Neuronal stem cell (in vitro differentiated cells): ENCODE data around the gene LPCAT1.

Experiments
- DNase-seq: peaks from one replicate; pipeline ENCODE4 v3.0.0-alpha.2; 2013; ENCODE audit warnings: low spot score
- H2AFZ ChIP-seq: one replicate; pipeline ENCODE4 v1.6.1; 2013; ENCODE audit warnings: mild to moderate bottlenecking, low read length, inconsistent platforms
- H2AK5ac ChIP-seq: 2 replicates; pipeline ENCODE4 v1.6.1; 2013; ENCODE audit warnings: low read depth, mild to moderate bottlenecking, inconsistent platforms, low read length, moderate library complexity, mixed read lengths
- H2BK120ac ChIP-seq: 2 replicates; pipeline ENCODE4 v1.6.1; 2013; ENCODE audit warnings: low read depth, mild to moderate bottlenecking, inconsistent platforms, low read length, moderate library complexity, mixed read lengths
- H2BK12ac ChIP-seq: one replicate; pipeline ENCODE4 v1.6.1; 2013; ENCODE audit warnings: low read length, inconsistent platforms
- H2BK15ac ChIP-seq: 2 replicates; pipeline ENCODE4 v1.6.1; 2013; ENCODE audit warnings: mild to moderate bottlenecking, low read length, inconsistent platforms, mixed read lengths
- H2BK5ac ChIP-seq: one replicate; pipeline ENCODE4 v1.6.1; 2013; ENCODE audit warnings: inconsistent platforms, mild to moderate bottlenecking, low read length, moderate library complexity
- H3K14ac ChIP-seq: one replicate; pipeline ENCODE4 v1.6.1; 2013; ENCODE audit warnings: low read length, inconsistent platforms
- H3K18ac ChIP-seq: 2 replicates; pipeline ENCODE4 v1.6.1; 2013; ENCODE audit warnings: low read length, inconsistent platforms
- H3K23ac ChIP-seq: 2 replicates; pipeline ENCODE4 v1.6.1; 2013; ENCODE audit warnings: low read depth, mild to moderate bottlenecking, mixed read lengths, low read length, inconsistent platforms; ENCODE audit not compliant: poor library complexity
- H3K27ac ChIP-seq: replicated peaks from 3 replicates; pipeline ENCODE4 v1.5.1; 2013; ENCODE audit warnings: low read length, inconsistent platforms
- H3K27me3 ChIP-seq, 3 experiments: 2 replicates each; pipeline ENCODE4 v1.6.1; 2013; ENCODE audit warnings: low read length in 3 of 3, mild to moderate bottlenecking in 2 of 3, inconsistent platforms in 1 of 3, low read depth in 1 of 3, mixed read lengths in 1 of 3, moderate library complexity in 1 of 3; ENCODE audit not compliant: control insufficient read depth in 3 of 3, insufficient read depth in 3 of 3
- H3K36me3 ChIP-seq, 2 donors: replicated peaks in 1 of 2; 2 replicates each; pipeline ENCODE4 v1.6.1; 2013; ENCODE audit warnings: low read length in 2 of 2; ENCODE audit not compliant: control insufficient read depth in 2 of 2, insufficient read depth in 2 of 2
- H3K4ac ChIP-seq: 2 replicates; pipeline ENCODE4 v1.6.1; 2013; ENCODE audit warnings: inconsistent platforms, mild to moderate bottlenecking, low read length, moderate library complexity
- H3K4me1 ChIP-seq, 2 donors: 1 replicate in 1 of 2; 2 replicates in 1 of 2; pipeline ENCODE4 v1.6.1; 2013; ENCODE audit warnings: low read length in 2 of 2, low read depth in 1 of 2; ENCODE audit not compliant: control insufficient read depth in 2 of 2, insufficient read depth in 1 of 2
- H3K4me2 ChIP-seq: one replicate; pipeline ENCODE4 v1.6.1; 2013; ENCODE audit warnings: mild to moderate bottlenecking, low read length, inconsistent platforms; ENCODE audit not compliant: insufficient read depth, poor library complexity, severe bottlenecking
- H3K4me3 ChIP-seq, 2 donors: 2 replicates each; pipeline ENCODE4 v1.5.1; 2013; ENCODE audit warnings: low read length in 2 of 2, mild to moderate bottlenecking in 2 of 2, inconsistent platforms in 1 of 2, moderate library complexity in 1 of 2
- H3K79me1 ChIP-seq: one replicate; pipeline ENCODE4 v1.6.1; 2013; ENCODE audit warnings: low read depth, mild to moderate bottlenecking, inconsistent platforms, low read length, moderate library complexity
- H3K9ac ChIP-seq: one replicate; pipeline ENCODE4 v1.6.1; 2013; ENCODE audit warnings: mild to moderate bottlenecking, low read depth, low read length, inconsistent platforms; ENCODE audit not compliant: poor library complexity
- H3K9me3 ChIP-seq, 2 donors: replicated peaks in 1 of 2; 2 replicates each; pipeline versions ENCODE3 to v1.6.1; 2013; ENCODE audit warnings: low read length in 2 of 2, mild to moderate bottlenecking in 2 of 2, inconsistent platforms in 1 of 2, low read depth in 1 of 2, mixed read lengths in 1 of 2, moderate library complexity in 1 of 2; ENCODE audit not compliant: control insufficient read depth in 2 of 2, insufficient read depth in 1 of 2
- H4K8ac ChIP-seq: one replicate; pipeline ENCODE4 v1.6.1; 2013; ENCODE audit warnings: low read depth, mild to moderate bottlenecking, inconsistent platforms, low read length, moderate library complexity
- H4K91ac ChIP-seq: one replicate; pipeline ENCODE4 v1.6.1; 2013; ENCODE audit warnings: low read length, low read depth, mild to moderate bottlenecking, inconsistent platforms; ENCODE audit not compliant: poor library complexity
- WGBS, 2 donors: extraction: QIAGEN DNeasy Blood & Tissue Kit; methylation state at CpG; one replicate each; pipeline ENCODE4 v1.1.7; 2013; ENCODE audit warnings: missing lambda C conversion rate in 2 of 2, mixed read lengths in 1 of 2; ENCODE audit not compliant: insufficient read length in 2 of 2, insufficient replicate concordance in 1 of 2; ENCODE audit errors: extremely low coverage in 2 of 2; 5-methylcytosine and 5-hydroxymethylcytosine counted together

The LPCAT1 gene

GRCh38 chr5:1493941-1494340 lies 29.8 kb downstream of the LPCAT1 start:
- H3K18ac ChIP-seq: no peak overlapping the region
- no peaks in the 10 kb centered on the region for H3K4me1 ChIP-seq
- H2AFZ ChIP-seq: no peak overlapping the region
- no CpG with 5 or more reads among the region's 12 CpGs for WGBS, 2 donors
- no peak overlapping the region for H2BK5ac ChIP-seq
- H3K79me1 ChIP-seq: peaks cover 16% of the 10 kb centered on the region
- no peak overlapping the region for H3K9ac ChIP-seq
- H2BK12ac ChIP-seq: no peak overlapping the region
- no peak overlapping the region for H3K4ac ChIP-seq
- no peak overlapping the region for H3K14ac ChIP-seq
- H2BK120ac ChIP-seq: no peak overlapping the region
- no peak overlapping the region for H3K4me2 ChIP-seq
- no peaks in the 10 kb centered on the region for H3K9me3 ChIP-seq
- H2AK5ac ChIP-seq: no peak overlapping the region
- no peaks in the 10 kb centered on the region for H3K27me3 ChIP-seq
- H2BK15ac ChIP-seq: no peak overlapping the region
- peaks cover 45 to 88% of the 10 kb centered on the region in 2 donors for H3K36me3 ChIP-seq
- no peak for DNase-seq
- no peak overlapping the region for H3K27ac ChIP-seq
- no peak overlapping the region for H4K91ac ChIP-seq
- no peak overlapping the region for H3K4me3 ChIP-seq
- H4K8ac ChIP-seq: no peak overlapping the region
- no peak overlapping the region for H3K23ac ChIP-seq

DNA sequence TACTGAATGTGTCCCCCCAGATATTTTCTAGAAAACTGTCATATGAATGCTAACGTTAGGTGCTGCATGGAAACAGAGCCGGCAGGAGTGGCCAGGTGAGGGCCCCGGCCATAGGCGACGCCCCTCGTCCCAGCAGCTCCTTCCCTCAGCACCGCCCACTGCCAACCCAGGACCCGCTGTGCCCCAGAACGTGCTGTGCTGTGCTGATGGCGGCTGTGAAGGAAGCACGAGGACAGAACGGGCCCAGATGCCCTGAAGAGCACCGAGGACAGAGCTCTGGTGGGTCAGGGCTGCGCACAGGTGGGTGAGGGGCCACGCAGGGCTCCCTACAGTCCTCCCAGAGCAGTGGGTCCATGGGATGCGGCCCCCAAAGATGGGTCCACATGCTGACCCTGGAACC lies 30.3 kb downstream of the LPCAT1 start:
- DNase-seq: no peak
- H3K9ac ChIP-seq: no peak overlapping the region
- H2BK5ac ChIP-seq: no peak overlapping the region
- no peak overlapping the region for H2AK5ac ChIP-seq
- no peak overlapping the region for H2BK12ac ChIP-seq
- WGBS, 2 donors: no CpG with 5 or more reads among the region's 16 CpGs
- H3K4me2 ChIP-seq: no peak overlapping the region
- no peaks in the 10 kb centered on the region for H3K27me3 ChIP-seq
- no peak overlapping the region for H3K27ac ChIP-seq
- peaks cover 11% of the 10 kb centered on the region for H3K79me1 ChIP-seq
- no peaks in the 10 kb centered on the region for H3K4me1 ChIP-seq
- H2BK120ac ChIP-seq: no peak overlapping the region
- peak overlapping the region; percentile 23 for H3K18ac ChIP-seq
- no peaks in the 10 kb centered on the region for H3K9me3 ChIP-seq
- no peak overlapping the region for H4K91ac ChIP-seq
- H4K8ac ChIP-seq: no peak overlapping the region
- no peak overlapping the region for H3K4me3 ChIP-seq
- H3K23ac ChIP-seq: no peak overlapping the region
- H3K4ac ChIP-seq: no peak overlapping the region
- H3K36me3 ChIP-seq: peaks cover 40 to 88% of the 10 kb centered on the region in 2 donors
- H2AFZ ChIP-seq: no peak overlapping the region
- H3K14ac ChIP-seq: no peak overlapping the region
- no peak overlapping the region for H2BK15ac ChIP-seq

DNA sequence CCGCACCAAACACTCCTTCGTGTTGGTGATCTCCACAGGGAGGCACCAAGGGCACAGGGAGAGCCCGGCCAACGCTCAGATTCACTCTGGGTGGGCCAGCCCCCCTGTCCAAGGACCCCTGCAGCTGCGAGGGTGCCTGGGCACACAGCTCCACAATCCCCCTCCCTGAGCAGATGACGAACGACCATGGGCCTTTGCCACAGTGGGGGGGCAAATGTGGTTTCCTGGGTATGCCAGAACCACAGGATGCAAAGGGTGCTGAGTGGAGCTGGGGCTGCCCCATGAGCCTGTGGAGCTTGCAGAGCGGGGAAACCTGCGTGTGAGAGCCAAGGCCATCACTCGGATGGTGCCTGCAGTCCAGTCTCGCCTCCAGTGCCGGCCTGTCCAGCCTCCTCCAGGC lies 31.0 kb downstream of the LPCAT1 start:
- Histone ChIP-seq H2BK12ac (no peak overlapping the region), H3K18ac (no peak overlapping the region), H3K23ac (no peak overlapping the region), H2BK15ac (no peak overlapping the region), H3K4ac (no peak overlapping the region), H3K27ac (no peak overlapping the region), H3K4me3 (no peak overlapping the region), H3K9me3 (no peaks in the 10 kb centered on the region), H2BK120ac (no peak overlapping the region), H2BK5ac (no peak overlapping the region), H4K8ac (no peak overlapping the region), H3K9ac (peak overlapping the region; percentile 7), H4K91ac (no peak overlapping the region), H2AK5ac (no peak overlapping the region), H2AFZ (no peak overlapping the region), H3K4me2 (no peak overlapping the region), H3K14ac (no peak overlapping the region), H3K79me1 (peaks cover 11% of the 10 kb centered on the region), H3K4me1 (no peaks in the 10 kb centered on the region), H3K36me3 (peaks cover 40 to 89% of the 10 kb centered on the region in 2 donors), H3K27me3 (no peaks in the 10 kb centered on the region)
- no peak for DNase-seq
- WGBS, 2 donors: no CpG with 5 or more reads among the region's 12 CpGs

DNA sequence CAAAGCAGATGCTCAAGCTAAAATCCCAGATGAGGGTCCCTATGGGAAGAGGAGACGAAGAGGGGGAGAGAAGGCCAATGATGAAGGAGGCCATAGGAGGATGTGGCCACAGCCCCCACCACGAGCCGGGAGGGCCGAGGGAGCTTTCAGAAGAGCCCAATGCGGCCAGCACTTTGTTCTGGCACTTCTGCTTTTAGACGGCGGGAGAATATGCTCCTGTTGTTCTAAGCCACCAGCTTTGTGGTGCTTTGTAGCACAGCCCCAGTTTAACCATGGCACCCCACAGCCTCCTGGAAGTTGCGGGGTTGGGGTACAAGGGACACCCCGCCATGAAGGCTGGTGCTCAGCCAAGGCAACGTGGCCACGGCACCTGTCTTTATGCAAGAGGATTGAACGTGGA lies 33.4 kb downstream of the LPCAT1 start:
- Histone ChIP-seq H4K8ac (no peak overlapping the region), H3K9me3 (no peaks in the 10 kb centered on the region), H2AFZ (no peak overlapping the region), H3K36me3 (peaks cover 49 to 99% of the 10 kb centered on the region in 2 donors), H3K79me1 (peaks cover 6% of the 10 kb centered on the region), H3K4ac (no peak overlapping the region), H3K4me1 (no peaks in the 10 kb centered on the region), H3K14ac (no peak overlapping the region), H3K27me3 (no peaks in the 10 kb centered on the region), H3K4me2 (no peak overlapping the region), H2BK5ac (no peak overlapping the region), H2AK5ac (no peak overlapping the region), H2BK12ac (no peak overlapping the region), H3K23ac (no peak overlapping the region), H2BK120ac (no peak overlapping the region), H3K27ac (no peak overlapping the region), H2BK15ac (no peak overlapping the region), H3K4me3 (no peak overlapping the region), H3K9ac (no peak overlapping the region), H3K18ac (no peak overlapping the region), H4K91ac (no peak overlapping the region)
- no peak for DNase-seq
- no CpG with 5 or more reads among the region's 12 CpGs for WGBS, 2 donors
